Midbrain (tissue), 1 donor: ENCODE data around the gene IRF9.

Experiments
- DNase-seq: peaks from one replicate; lab custom pipeline; 2025; lab: John Stamatoyannopoulos, UW

The IRF9 gene

GRCh38 chr14:24132061-24132685 lies 28.9 kb upstream of the IRF9 start:
- no peak for DNase-seq

GRCh38 chr14:24132976-24133375 lies 28.1 kb upstream of the IRF9 start:
- no peak for DNase-seq

GRCh38 chr14:24133735-24134134 lies 27.3 kb upstream of the IRF9 start:
- DNase-seq = no peak

GRCh38 chr14:24135584-24135833 lies 25.6 kb upstream of the IRF9 start:
- DNase-seq = no peak

- peak; percentile 92 for DNase-seq
Observed at GRCh38 chr14:24135834-24136683, 25.0 kb upstream of the IRF9 start, which contains the start of gene PSME1. Gene PSME1, plus strand, starts transcription at chr14:24136194. Its CDS starts 69 bp downstream, at chr14:24136263.

- no peak for DNase-seq
Observed at GRCh38 chr14:24136684-24137528, 24.2 kb upstream of the IRF9 start.

- DNase-seq = no peak
Observed at GRCh38 chr14:24137529-24138395, 23.3 kb upstream of the IRF9 start.

- DNase-seq = no peak
Observed at GRCh38 chr14:24138396-24139271, 22.4 kb upstream of the IRF9 start.

GRCh38 chr14:24139272-24139934 lies 21.7 kb upstream of the IRF9 start:
- DNase-seq = no peak

- peak; percentile 99 for DNase-seq
Observed at GRCh38 chr14:24141097-24141880, 19.8 kb upstream of the IRF9 start, which contains the start of gene EMC9. Gene EMC9, minus strand, starts transcription at chr14:24141591. Its CDS starts 287 bp downstream, at chr14:24141304.

GRCh38 chr14:24143511-24143910 lies 17.6 kb upstream of the IRF9 start:
- DNase-seq = no peak

GRCh38 chr14:24144451-24144850 lies 16.6 kb upstream of the IRF9 start:
- no peak for DNase-seq

GRCh38 chr14:24145219-24145618 lies 15.8 kb upstream of the IRF9 start:
- no peak for DNase-seq

- DNase-seq = no peak
Observed at GRCh38 chr14:24145690-24146452, 15.2 kb upstream of the IRF9 start.

GRCh38 chr14:24146453-24146977 lies 14.6 kb upstream of the IRF9 start, which contains the start of gene PSME2:
Gene PSME2, minus strand, starts transcription at chr14:24146610. Its CDS starts 29 bp downstream, at chr14:24146581.
- peak; percentile 77 for DNase-seq

- peak; percentile 99 for DNase-seq
Observed at GRCh38 chr14:24146978-24147760, 13.9 kb upstream of the IRF9 start, which contains the start of gene RNF31. Gene RNF31, plus strand, starts transcription at chr14:24147498. Its CDS starts 201 bp downstream, at chr14:24147699.

GRCh38 chr14:24147761-24148428 lies 13.2 kb upstream of the IRF9 start:
- DNase-seq = no peak
